ENCODE data around the gene MAMDC4. TPM values are rescaled to one million over a fixed set of nuclear protein-coding genes. Genes with fewer than 3 reads are reported as not detected.

MAMDC4 gene
- total and polyA plus RNA-seq, 2 of the 8 experiments (the other 6 are each of a cell fraction or from before 2014, with no cell fraction given) = 3.1 to 4.5 TPM

DNA sequence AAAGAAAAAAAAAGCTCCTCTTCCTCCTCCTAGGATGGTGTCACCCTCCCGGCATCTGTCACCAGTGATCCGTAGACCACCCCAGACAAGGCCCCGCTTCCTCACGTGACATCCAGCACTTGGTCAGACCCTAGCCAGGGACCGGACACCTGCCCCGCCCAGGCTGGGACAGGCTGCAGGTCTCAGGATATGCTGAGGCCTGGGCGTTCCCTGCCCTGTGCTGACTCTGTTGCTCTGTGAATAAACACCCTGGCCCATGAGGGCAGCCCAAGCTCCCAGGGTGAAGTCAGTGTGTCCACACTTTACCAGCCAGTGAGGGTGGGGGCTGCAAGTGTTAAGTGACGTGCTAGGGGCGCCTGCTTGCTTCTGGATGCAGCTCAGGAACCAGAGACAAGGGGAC, 8.4 kb downstream of the MAMDC4 start (continued):
- TF ChIP-seq, protein P1, sequence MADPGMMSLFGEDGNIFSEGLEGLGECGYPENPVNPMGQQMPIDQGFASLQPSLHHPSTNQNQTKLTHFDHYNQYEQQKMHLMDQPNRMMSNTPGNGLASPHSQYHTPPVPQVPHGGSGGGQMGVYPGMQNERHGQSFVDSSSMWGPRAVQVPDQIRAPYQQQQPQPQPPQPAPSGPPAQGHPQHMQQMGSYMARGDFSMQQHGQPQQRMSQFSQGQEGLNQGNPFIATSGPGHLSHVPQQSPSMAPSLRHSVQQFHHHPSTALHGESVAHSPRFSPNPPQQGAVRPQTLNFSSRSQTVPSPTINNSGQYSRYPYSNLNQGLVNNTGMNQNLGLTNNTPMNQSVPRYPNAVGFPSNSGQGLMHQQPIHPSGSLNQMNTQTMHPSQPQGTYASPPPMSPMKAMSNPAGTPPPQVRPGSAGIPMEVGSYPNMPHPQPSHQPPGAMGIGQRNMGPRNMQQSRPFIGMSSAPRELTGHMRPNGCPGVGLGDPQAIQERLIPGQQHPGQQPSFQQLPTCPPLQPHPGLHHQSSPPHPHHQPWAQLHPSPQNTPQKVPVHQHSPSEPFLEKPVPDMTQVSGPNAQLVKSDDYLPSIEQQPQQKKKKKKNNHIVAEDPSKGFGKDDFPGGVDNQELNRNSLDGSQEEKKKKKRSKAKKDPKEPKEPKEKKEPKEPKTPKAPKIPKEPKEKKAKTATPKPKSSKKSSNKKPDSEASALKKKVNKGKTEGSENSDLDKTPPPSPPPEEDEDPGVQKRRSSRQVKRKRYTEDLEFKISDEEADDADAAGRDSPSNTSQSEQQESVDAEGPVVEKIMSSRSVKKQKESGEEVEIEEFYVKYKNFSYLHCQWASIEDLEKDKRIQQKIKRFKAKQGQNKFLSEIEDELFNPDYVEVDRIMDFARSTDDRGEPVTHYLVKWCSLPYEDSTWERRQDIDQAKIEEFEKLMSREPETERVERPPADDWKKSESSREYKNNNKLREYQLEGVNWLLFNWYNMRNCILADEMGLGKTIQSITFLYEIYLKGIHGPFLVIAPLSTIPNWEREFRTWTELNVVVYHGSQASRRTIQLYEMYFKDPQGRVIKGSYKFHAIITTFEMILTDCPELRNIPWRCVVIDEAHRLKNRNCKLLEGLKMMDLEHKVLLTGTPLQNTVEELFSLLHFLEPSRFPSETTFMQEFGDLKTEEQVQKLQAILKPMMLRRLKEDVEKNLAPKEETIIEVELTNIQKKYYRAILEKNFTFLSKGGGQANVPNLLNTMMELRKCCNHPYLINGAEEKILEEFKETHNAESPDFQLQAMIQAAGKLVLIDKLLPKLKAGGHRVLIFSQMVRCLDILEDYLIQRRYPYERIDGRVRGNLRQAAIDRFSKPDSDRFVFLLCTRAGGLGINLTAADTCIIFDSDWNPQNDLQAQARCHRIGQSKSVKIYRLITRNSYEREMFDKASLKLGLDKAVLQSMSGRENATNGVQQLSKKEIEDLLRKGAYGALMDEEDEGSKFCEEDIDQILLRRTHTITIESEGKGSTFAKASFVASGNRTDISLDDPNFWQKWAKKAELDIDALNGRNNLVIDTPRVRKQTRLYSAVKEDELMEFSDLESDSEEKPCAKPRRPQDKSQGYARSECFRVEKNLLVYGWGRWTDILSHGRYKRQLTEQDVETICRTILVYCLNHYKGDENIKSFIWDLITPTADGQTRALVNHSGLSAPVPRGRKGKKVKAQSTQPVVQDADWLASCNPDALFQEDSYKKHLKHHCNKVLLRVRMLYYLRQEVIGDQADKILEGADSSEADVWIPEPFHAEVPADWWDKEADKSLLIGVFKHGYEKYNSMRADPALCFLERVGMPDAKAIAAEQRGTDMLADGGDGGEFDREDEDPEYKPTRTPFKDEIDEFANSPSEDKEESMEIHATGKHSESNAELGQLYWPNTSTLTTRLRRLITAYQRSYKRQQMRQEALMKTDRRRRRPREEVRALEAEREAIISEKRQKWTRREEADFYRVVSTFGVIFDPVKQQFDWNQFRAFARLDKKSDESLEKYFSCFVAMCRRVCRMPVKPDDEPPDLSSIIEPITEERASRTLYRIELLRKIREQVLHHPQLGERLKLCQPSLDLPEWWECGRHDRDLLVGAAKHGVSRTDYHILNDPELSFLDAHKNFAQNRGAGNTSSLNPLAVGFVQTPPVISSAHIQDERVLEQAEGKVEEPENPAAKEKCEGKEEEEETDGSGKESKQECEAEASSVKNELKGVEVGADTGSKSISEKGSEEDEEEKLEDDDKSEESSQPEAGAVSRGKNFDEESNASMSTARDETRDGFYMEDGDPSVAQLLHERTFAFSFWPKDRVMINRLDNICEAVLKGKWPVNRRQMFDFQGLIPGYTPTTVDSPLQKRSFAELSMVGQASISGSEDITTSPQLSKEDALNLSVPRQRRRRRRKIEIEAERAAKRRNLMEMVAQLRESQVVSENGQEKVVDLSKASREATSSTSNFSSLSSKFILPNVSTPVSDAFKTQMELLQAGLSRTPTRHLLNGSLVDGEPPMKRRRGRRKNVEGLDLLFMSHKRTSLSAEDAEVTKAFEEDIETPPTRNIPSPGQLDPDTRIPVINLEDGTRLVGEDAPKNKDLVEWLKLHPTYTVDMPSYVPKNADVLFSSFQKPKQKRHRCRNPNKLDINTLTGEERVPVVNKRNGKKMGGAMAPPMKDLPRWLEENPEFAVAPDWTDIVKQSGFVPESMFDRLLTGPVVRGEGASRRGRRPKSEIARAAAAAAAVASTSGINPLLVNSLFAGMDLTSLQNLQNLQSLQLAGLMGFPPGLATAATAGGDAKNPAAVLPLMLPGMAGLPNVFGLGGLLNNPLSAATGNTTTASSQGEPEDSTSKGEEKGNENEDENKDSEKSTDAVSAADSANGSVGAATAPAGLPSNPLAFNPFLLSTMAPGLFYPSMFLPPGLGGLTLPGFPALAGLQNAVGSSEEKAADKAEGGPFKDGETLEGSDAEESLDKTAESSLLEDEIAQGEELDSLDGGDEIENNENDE (IDR thresholded peaks at IDR 0.05; ENCODE audit: insufficient replicate concordance, low read length) = no peak
- no peak for TF ChIP-seq TAF1 (IDR thresholded peaks at IDR 0.05; ENCODE audit: low read depth, low read length)
- TF ChIP-seq POLR2AphosphoS5 (IDR thresholded peaks at IDR 0.05; ENCODE audit: low read depth, low read length) = no peak
- TF ChIP-seq RXRA (IDR thresholded peaks at IDR 0.05; ENCODE audit: insufficient read depth, low read depth, low read length) = no peak
- no peak for TF ChIP-seq GTF2F1 (IDR thresholded peaks at IDR 0.05; ENCODE audit: borderline replicate concordance, low read depth, low read length)
- TF ChIP-seq HDAC6 (IDR thresholded peaks at IDR 0.05; ENCODE audit: low read depth, low read length) = no peak
- no peak for TF ChIP-seq CBX8 (IDR thresholded peaks at IDR 0.05; ENCODE audit: borderline replicate concordance, low read depth, low read length)

All from H1 (cell line).